ENCODE results near the gene KCTD18.

Gene KCTD18

GRCh38 chr2:200454927-200455801 lies 54.7 kb downstream of the KCTD18 start:
- DNase-seq: no peak

- no peak for DNase-seq
Measured at GRCh38 chr2:200453853-200454534, 55.9 kb downstream of the KCTD18 start.

- no peak for DNase-seq
Measured at GRCh38 chr2:200453142-200453852, 56.6 kb downstream of the KCTD18 start.

GRCh38 chr2:200452377-200452776 lies 57.5 kb downstream of the KCTD18 start:
- DNase-seq: no peak

GRCh38 chr2:200451511-200451910 lies 58.4 kb downstream of the KCTD18 start:
- DNase-seq: no peak

GRCh38 chr2:200450288-200450687 lies 59.6 kb downstream of the KCTD18 start:
- DNase-seq: no peak

DNA sequence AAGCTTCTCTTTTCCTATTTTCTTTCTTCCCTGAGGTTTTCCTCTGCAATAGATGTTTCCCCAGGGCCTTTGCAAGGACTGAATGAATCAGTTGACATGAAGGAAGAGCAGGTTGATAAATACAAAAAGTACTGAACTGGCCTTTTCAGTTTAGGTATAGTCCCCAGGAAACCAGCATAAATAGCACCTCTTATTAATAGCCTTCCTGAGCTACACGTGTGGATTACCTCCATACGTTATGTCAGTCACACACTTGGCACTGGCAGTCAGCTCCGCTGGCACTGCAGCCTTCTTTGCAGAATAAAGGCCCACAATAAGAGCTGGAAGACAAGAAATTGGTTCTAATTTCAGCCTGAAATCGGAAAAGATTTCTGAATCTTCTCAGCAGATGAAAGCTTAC lies 60.7 kb downstream of the KCTD18 start:
- DNase-seq: no peak

DNA sequence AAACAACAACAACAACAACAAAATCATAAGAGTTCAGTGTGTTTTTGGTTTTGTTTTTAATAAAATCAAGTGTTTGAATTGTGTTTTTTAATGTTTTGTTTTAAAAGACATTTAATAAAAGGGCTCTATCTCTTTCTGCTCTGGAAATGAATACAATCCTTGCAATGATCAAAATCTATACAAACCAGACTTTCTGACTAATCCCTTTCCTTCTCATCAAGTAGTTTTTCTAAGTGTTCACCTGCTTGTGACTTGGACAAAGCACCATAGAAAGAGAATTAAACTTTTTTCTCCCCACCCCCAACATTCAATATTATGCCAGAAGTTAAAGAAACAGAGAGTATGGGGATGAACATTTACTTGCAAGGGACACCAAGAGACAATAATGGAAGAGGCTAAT lies 61.4 kb downstream of the KCTD18 start:
- DNase-seq: no peak

DNA sequence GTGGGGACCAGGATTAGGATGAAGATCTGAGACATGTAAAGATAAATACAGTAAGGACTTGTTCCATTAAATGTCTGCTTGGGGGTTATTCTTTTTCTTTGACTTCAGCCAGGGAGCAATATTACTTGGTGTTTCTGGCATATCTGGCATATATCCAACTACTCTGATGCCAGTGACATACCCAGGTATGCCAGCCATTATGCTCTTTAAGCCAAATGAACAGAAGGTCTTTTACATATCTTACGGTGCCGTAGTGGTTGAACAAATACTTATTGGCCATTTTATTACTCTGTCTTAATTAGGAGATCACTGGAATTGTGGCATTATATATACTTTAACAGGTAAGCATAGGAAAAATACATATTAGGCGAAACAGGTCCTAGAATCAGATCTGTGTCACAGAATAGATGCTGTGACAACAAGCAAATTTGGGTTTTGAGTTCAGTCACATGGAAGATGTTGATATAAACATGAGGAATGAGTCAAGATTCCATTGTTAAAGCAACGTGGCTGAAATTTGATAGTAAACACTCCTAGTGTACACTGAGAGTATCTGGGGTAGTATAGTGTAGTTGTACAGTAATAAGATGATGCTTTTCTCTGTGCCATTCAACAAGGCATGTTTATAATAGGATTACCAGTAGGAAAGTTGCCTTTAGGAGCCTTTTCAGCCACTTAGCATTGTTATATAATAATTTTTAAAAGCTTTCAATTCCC lies 62.6 kb downstream of the KCTD18 start:
- no peak for DNase-seq

GRCh38 chr2:200446612-200447011 lies 63.3 kb downstream of the KCTD18 start:
- no peak for DNase-seq

GRCh38 chr2:200445284-200445683 lies 64.6 kb downstream of the KCTD18 start:
- no peak for DNase-seq

DNA sequence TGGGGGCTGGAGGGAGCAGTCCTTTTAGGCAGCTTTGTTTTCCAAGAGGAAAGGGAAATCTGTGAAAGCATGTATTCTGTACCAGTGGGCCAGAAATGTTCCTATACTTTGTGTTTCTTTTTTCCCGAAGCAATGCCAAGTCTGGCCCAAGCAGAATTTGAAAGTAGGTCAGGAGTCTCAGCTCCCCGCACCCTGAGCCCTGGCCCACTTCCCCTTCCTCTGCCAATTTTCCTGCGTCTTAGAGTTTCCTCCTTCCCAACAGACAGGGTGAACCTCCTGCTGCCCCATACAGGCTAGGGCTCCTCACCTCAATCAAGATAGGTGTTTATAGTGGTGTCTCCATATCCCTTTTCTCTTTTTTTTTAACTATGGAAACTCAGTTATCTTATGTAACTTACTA lies 65.3 kb downstream of the KCTD18 start:
- DNase-seq: no peak

- no peak for DNase-seq
Measured at GRCh38 chr2:200443916-200444315, 66.0 kb downstream of the KCTD18 start.

- no peak for DNase-seq
Measured at GRCh38 chr2:200443376-200443775, 66.5 kb downstream of the KCTD18 start.

DNA sequence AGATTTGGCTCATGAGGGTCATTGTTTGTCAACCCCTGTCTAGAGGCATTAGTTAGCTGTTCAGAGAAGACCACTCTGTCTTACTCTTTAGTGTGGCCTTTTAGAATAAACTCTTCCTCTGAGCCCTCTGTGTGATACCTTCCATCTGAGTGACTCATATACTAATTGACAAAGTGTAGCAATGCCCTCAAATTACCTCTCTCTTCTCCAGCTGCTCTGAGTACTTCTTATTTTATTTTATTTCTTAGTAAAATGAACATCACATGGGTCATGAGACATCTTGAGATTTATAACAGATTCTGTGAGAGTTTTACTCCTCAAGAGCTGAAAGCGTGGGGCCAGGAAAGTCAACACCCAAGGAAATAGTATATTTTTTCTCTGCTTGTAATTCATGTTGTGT lies 67.4 kb downstream of the KCTD18 start:
- DNase-seq: no peak

- DNase-seq: no peak
Measured at GRCh38 chr2:200439981-200440380, 69.9 kb downstream of the KCTD18 start.
